GM12872 (cell line): ENCODE results near the gene CRTAP.

Experiments
- TF ChIP-seq, protein P1 (sequence below): IDR thresholded peaks from 3 replicates; pipeline ENCODE4 v1.5.1; 2011; ENCODE audit warnings: low read depth, mild to moderate bottlenecking, low read length, moderate library complexity; ENCODE audit not compliant: insufficient read depth

CRTAP gene

GRCh38 chr3:33076952-33077351 lies 36.9 kb upstream of the CRTAP start:
- TF ChIP-seq, protein P1, sequence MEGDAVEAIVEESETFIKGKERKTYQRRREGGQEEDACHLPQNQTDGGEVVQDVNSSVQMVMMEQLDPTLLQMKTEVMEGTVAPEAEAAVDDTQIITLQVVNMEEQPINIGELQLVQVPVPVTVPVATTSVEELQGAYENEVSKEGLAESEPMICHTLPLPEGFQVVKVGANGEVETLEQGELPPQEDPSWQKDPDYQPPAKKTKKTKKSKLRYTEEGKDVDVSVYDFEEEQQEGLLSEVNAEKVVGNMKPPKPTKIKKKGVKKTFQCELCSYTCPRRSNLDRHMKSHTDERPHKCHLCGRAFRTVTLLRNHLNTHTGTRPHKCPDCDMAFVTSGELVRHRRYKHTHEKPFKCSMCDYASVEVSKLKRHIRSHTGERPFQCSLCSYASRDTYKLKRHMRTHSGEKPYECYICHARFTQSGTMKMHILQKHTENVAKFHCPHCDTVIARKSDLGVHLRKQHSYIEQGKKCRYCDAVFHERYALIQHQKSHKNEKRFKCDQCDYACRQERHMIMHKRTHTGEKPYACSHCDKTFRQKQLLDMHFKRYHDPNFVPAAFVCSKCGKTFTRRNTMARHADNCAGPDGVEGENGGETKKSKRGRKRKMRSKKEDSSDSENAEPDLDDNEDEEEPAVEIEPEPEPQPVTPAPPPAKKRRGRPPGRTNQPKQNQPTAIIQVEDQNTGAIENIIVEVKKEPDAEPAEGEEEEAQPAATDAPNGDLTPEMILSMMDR, result no peak

GRCh38 chr3:33077976-33078375 lies 35.8 kb upstream of the CRTAP start:
- TF ChIP-seq, protein P1, result no peak

GRCh38 chr3:33081812-33082211 lies 32.0 kb upstream of the CRTAP start:
- TF ChIP-seq, protein P1, result no peak

DNA sequence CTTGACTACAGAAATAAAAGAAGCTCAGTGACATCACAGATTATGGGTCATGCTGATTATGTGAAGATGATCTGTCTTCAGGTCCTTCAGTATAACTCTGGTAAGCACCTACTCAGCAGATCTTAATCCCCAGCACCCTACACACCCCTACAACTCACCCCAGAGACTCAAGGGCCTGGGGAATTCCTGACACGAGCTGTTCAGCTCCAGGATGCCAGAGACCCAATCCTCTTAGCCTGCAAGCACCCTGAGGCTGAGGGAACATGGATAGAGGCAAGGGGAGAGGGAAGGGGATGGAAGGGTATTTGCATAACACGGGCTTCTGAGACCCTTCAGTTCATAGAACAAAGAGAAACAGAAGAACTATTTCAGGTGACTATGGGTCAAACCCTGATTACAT lies 29.9 kb upstream of the CRTAP start:
- TF ChIP-seq, protein P1, result no peak

DNA sequence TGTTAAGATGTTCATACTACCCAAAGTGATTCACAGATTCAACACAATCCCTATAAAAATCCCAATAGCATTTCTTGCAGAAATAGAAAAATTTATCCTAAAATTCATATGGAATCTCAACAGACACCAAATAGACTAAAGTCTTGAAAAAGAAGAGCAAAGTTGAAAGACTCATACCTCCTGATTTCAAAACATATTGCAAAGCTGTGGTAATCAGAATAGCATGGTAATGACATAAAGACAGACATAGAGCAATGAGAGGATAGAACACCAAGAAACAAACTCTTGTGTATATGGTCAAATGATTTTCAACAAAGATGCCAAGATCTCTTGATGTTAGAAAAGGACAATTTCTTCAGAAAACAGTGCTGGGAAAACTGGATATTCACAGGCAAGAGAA lies 25.1 kb upstream of the CRTAP start:
- TF ChIP-seq, protein P1, result no peak

DNA sequence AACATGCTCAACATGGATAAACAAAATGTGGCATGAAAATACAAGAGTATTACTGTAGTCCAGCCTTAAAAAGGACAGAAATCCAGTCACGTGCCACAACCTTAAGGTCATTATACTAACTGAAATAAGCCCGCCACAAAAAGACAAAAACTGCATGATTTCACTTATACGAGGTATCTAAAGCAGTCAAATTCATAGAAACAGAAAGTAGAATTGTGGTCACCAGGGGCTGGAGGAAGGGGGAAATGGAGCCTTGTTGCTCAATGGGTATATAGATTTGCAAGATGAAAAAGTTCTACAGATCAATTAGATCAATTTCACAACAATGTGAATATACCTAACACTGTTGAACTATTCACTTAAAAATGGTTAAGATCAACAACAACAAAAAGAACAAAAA lies 24.3 kb upstream of the CRTAP start:
- TF ChIP-seq, protein P1, result no peak

GRCh38 chr3:33091746-33092145 lies 22.1 kb upstream of the CRTAP start:
- TF ChIP-seq, protein P1, result no peak
